GM21526 (cell line): ENCODE data around the gene RNF157.
"Not testable (repeated sequence)": the region's sequence is repeated elsewhere in the genome, so short reads cannot be mapped to it uniquely, and the experiment has no call there.

Source experiments
- ATAC-seq: cut with Tn5 transposase; IDR thresholded peaks from one replicate; pipeline ENCODE4 v1.9.1; 2021; ENCODE audit warnings: moderate library complexity; ENCODE audit not compliant: unreplicated experiment, low FRiP score

RNF157 gene

GRCh38 chr17:76195281-76196096 lies 44.8 kb downstream of the RNF157 start:
- ATAC-seq = no peak

DNA sequence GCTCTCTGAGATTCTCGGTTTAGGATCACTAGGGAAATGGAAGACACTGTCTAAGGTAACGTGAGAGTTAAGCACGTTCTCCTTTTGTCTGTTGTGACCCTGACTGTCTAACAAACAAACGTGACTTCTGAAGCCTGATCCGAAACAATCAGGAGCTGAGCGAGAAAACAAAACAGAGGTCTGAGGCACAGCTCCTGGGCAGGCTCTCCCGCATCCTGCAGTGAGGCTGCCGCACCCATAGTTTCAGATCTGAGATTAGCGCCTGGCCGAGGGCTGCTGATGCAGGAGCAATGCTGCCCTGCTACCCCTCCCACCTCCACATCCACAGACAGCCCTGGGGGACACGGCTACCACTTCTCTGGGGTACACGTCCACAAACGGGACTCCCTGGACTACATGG lies 46.7 kb downstream of the RNF157 start:
- ATAC-seq = no peak

DNA sequence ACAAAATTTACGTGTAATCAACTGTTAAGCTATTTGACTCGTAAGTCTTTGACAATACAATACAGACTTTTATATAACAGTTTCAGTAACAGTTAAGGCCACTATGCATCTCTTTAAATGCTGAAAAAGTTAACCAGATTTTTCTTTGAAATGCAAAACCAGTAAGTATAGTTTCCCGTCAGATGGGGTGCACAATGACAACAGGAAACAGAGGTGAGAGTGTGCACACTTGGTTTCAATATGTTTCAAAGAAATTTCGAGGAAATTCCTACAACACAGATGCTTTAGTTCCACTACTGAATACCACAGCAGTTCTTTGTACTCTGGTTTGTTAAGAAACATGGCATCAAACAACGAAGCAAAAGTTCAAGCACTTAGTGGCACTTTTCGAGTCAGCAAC lies 48.4 kb downstream of the RNF157 start:
- ATAC-seq = no peak

- ATAC-seq = no peak
These were observed 50.6 kb downstream of the RNF157 start for GRCh38 chr17:76189741-76190140.

DNA sequence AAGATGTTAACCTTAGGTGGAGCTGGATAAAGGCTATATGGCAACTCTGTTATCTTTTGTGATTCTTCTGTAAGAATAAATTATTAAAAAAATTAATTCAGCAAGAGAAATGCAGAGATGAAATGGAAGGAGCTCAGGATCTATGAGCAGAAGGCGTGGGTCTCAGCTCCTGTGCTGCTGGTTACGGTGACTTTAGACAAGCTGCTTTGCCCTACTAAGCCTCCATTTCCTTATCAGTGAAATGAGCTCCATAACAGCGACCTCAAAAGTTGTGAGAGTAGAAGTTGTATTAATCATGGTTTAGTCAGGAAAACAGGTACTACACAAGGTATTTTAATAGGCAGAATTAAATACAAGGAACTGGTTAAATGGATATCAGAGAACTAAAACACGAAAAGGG lies 51.0 kb downstream of the RNF157 start:
- ATAC-seq = no peak

GRCh38 chr17:76188213-76189016 lies 51.9 kb downstream of the RNF157 start:
- ATAC-seq = no peak

GRCh38 chr17:76186774-76187173 lies 53.5 kb downstream of the RNF157 start:
- ATAC-seq = not testable (repeated sequence)

DNA sequence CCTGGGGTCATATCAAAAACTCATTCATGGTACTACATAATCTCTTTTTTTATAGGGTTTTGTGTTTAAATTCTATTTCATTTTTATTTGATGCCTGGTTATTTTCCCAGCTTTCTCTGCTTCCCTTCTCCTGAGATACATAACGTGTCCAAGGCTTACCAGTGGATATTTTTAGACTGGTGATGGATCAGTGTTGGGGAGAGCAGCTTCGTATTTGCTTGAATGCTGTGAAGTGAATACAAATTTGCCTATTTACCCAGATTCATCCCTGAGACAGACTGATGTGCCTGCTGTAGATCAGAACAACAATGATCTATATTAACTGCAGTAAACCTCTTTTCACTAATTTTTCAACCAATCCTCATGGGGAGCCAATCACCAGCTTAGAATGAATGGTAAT lies 56.0 kb downstream of the RNF157 start:
- no peak for ATAC-seq

GRCh38 chr17:76182016-76182764 lies 58.1 kb downstream of the RNF157 start:
- peak; percentile 62 for ATAC-seq

- ATAC-seq = no peak
These were observed 60.5 kb downstream of the RNF157 start for GRCh38 chr17:76179496-76180467.

DNA sequence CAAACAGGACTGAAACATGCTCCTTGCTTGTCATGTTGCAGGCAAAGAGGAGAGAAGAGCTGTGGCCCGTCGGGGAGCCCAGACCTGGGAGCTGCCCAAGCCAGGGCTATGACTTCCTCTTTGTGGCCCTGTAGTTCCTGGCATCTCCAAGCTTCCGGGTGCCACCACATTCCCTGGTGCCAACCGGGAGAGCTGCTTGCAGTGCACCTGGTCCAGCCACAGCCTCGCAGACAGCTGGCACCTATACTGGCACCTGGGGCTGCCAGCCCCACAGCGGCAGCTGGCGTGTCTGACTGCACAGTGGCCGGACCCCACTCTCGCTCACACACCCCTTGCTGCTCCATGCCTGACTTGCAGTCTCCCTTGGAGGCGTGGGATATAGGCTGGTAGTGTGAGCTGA lies 62.2 kb downstream of the RNF157 start:
- ATAC-seq = no peak

DNA sequence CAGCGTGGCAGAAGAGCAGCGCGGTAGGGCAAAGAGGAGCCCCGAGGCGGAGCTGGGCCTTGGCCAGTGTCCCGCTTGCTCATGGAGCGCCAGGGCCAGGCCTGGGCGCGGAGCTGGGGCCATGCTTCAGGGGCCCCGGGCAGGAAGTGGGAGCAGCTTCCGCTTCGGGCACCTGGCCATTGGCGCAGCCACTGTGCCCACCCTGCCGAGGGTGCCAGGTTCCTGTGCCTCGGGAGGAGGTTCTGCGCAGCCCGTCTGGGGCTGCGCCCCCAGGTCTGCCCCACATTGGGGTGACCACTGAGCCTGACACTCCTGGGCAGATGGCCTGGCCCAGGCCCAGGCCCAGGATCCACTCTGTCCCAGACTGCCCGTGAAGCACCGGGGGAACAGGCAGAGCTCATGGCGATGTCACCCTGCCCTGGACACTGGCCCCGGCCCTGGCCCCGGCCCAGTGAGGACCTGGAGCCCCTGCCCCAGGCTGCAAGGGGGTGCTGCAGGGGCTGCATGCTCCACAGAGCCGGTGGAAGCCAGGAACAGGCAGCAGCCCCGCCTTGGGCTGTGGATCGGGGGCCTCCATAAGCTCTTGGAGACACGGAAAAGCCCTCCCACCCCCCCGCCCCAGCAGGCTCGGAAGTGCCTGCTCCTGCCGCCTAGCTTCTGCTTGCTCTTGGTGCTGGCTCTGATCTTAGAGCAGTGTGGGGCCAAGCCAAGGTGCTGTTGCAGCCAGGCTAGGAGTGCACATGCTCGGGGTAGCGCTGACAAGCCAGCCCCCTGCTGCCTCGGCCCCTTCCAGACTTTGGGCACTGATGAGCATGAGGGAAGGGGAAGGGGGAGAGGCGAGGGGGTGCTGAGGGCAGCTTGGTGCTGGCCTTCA lies 63.4 kb downstream of the RNF157 start:
- ATAC-seq = no peak

DNA sequence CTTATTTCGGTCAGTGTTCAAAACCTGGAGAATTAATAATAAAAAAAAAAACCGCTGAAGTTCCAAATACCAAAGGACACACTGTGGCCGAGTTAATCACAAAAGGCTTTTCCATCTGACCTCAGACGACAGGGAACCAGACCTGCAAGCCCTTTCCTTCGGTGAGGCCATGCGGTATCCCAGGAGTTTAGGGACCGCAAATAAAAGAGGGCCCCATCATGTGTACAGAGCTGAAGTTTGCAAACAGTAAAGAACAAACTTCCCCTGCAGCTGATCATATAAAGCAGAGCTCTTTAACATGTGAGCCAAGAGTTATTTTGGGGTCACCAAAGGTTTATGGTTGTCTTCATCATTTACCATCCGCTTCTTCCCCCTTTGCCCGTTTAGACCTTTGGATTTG lies 66.3 kb downstream of the RNF157 start:
- ATAC-seq = no peak

GRCh38 chr17:76173474-76173873 lies 66.8 kb downstream of the RNF157 start:
- ATAC-seq = no peak

DNA sequence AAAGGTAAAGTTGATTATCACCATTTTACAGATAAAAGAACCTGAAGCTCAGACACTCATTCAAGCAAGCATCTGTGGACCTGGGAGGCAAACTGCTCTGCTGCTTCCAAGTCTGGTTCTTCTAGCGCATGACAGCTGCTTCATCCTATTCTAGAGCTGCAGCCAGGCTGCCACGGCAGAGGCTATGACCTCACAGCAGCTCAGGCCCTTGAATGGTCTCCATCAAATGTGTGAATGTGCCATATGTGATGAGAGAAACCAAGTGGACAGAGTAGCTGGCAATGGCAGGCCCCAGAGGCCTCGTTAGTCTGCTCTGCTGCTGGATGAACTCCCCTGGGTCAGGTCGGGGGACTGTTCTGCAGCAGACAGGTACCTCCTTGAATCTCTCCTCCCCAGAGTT lies 68.6 kb downstream of the RNF157 start:
- ATAC-seq = no peak

- no peak for ATAC-seq
These were observed 70.2 kb downstream of the RNF157 start for GRCh38 chr17:76170114-76170513.

DNA sequence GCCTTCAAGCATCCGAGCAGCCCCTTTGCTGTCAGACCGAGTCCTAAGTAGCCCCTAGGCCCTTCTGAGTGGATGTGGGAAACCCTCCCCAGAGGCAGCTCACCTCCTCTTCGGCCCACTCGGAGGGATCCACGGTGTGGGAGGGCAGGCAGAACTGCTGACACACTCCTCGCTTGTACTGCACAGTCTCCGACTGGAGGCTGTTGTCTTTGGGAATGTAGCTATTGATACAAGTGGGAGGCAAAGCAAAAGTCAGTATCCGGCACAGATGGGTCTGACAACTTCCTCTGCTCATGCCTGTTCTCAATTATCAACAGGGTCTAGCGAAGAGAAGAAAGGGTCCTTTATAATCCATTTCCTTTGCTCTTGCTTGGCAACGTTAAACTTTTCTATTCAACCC lies 73.4 kb downstream of the RNF157 start:
- ATAC-seq = no peak

GRCh38 chr17:76166168-76166567 lies 74.1 kb downstream of the RNF157 start:
- no peak for ATAC-seq

DNA sequence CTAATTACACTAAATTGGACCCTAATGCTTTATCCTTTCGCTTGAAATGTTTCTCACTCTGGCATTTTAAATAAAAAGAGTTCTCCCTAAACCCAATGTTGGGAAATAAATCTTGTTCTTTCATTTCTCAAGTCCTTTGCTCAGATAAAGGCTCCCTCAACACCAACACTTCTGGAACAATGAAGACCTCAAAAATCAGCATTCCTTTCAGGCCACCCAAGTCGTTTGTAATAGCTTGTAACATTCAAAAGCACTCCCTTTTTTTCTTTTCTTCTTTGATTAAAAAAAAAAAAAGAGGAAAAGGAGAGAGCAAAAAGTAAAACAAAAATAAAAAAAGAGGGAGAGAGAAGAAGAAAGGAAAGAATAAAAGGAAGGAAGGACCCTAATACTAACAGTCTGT lies 76.0 kb downstream of the RNF157 start:
- ATAC-seq = no peak
